ENCODE measurements around the gene IVNS1ABP. TPM values are rescaled to one million over a fixed set of nuclear protein-coding genes. Genes with fewer than 3 reads are reported as not detected.

IVNS1ABP gene
- 51.0 and 85.2 TPM in 2 replicates for total RNA-seq

GRCh38 chr1:185317034-185317885 lies at the start of gene IVNS1ABP:
TSS of gene IVNS1ABP (minus strand) at chr1:185317243. CDS start at chr1:185309493, 7,750 bp downstream.

Small RNA genes within 50 kb of the gene (small RNA-seq; reads per million reads assigned to genes)
- not detected for gene RF00019

Other genes starting within 250 kb of the IVNS1ABP start
- 21.2 and 29.5 TPM in 2 replicates for gene TRMT1L, start 160.3 kb downstream of the IVNS1ABP start, total RNA-seq
- 7.7 and 9.6 TPM in 2 replicates for gene SWT1, start 160.1 kb downstream of the IVNS1ABP start, total RNA-seq